ENCODE results near the gene PTPRF. TPM values are rescaled to one million over a fixed set of nuclear protein-coding genes. Genes with fewer than 3 reads are reported as not detected.
A peak's percentile ranks its signal among the peaks of the same experiment; 100 is the strongest.

PTPRF gene
- total and polyA plus RNA-seq, 4 donors, result 41.2 to 241 (median 85.6) TPM

DNA sequence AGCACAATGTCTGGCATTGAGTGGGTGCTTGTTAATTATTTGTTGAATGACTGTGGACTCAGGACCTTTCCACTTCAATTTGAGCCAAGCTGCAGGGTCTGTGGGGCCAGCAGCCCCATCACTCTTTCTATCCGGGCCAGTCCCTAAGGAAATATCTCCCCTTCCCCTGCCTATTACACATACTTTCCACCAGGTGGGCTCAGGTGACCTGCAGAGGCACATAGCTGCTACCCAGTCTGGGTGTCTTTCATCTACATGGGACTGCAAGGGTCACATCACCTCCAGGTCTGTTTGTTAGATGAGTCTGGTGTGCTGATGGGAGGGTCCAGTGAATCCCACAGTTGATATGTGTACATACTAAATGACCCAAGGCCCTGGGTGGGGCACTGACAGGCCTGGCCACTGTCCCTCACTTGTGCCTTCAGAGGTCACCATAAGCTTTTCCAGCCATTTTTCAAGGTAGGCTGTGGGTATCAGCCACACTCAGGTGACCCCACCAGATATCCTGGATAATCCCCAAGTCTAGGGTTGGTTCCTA lies 59.8 kb downstream of the PTPRF start:
- H3K27me3 ChIP-seq (ENCODE audit: control insufficient read depth in 4 of 4, insufficient read depth in 4 of 4, low read length in 3 of 4), result no peaks in the 10 kb centered on the region
- no peak overlapping the region for H3K9ac ChIP-seq (ENCODE audit: low read depth in 1 of 2, low read length in 2 of 2)
- no peaks in the 10 kb centered on the region for H3K9me3 ChIP-seq (ENCODE audit: control insufficient read depth in 4 of 4, low read length in 3 of 4)
- no peak overlapping the region for H3K4me3 ChIP-seq (ENCODE audit: low read depth in 1 of 3, low read length in 3 of 3)
- TF ChIP-seq NR2F2 (IDR thresholded peaks at IDR 0.05) (no peak), RAD21 (IDR thresholded peaks at IDR 0.05) (peak in 1 of 2 donors; percentile 56), EGR1 (IDR thresholded peaks at IDR 0.05; ENCODE audit: low read depth in 2 of 2) (no peak), RXRA (IDR thresholded peaks at IDR 0.05) (no peak)
- TF ChIP-seq, protein P1, sequence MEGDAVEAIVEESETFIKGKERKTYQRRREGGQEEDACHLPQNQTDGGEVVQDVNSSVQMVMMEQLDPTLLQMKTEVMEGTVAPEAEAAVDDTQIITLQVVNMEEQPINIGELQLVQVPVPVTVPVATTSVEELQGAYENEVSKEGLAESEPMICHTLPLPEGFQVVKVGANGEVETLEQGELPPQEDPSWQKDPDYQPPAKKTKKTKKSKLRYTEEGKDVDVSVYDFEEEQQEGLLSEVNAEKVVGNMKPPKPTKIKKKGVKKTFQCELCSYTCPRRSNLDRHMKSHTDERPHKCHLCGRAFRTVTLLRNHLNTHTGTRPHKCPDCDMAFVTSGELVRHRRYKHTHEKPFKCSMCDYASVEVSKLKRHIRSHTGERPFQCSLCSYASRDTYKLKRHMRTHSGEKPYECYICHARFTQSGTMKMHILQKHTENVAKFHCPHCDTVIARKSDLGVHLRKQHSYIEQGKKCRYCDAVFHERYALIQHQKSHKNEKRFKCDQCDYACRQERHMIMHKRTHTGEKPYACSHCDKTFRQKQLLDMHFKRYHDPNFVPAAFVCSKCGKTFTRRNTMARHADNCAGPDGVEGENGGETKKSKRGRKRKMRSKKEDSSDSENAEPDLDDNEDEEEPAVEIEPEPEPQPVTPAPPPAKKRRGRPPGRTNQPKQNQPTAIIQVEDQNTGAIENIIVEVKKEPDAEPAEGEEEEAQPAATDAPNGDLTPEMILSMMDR (IDR thresholded peaks at IDR 0.05; ENCODE audit: low read depth, low read length, missing input control), result peak; percentile 5
- peaks cover 0 to 2% (median 0%) of the 10 kb centered on the region in 4 donors for H3K4me1 ChIP-seq (ENCODE audit: control insufficient read depth in 4 of 4, insufficient read depth in 4 of 4, low read length in 3 of 4)
- 78% methylated on average over 1 of the region's 1 CpG for WGBS
- H3K36me3 ChIP-seq (ENCODE audit: control insufficient read depth in 4 of 4, insufficient read depth in 3 of 4, low read depth in 1 of 4, low read length in 3 of 4), result peaks cover 14 to 66% (median 27%) of the 10 kb centered on the region in 4 donors
- DNase-seq (ENCODE audit: low spot score), result no peak
- H3K27ac ChIP-seq (ENCODE audit: low read depth in 1 of 2, low read length in 2 of 2), result no peak overlapping the region

DNA sequence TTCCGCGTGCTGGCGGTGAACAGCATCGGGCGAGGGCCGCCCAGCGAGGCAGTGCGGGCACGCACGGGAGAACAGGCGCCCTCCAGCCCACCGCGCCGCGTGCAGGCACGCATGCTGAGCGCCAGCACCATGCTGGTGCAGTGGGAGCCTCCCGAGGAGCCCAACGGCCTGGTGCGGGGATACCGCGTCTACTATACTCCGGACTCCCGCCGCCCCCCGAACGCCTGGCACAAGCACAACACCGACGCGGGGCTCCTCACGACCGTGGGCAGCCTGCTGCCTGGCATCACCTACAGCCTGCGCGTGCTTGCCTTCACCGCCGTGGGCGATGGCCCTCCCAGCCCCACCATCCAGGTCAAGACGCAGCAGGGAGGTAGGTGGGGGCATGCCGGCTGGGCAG lies 60.5 kb downstream of the PTPRF start:
- Histone ChIP-seq H3K4me1 (ENCODE audit: control insufficient read depth in 4 of 4, insufficient read depth in 4 of 4, low read length in 3 of 4) (peaks cover 0 to 2% (median 0%) of the 10 kb centered on the region in 4 donors), H3K27ac (ENCODE audit: low read depth in 1 of 2, low read length in 2 of 2) (no peak overlapping the region), H3K9ac (ENCODE audit: low read depth in 1 of 2, low read length in 2 of 2) (no peak overlapping the region), H3K27me3 (ENCODE audit: control insufficient read depth in 4 of 4, insufficient read depth in 4 of 4, low read length in 3 of 4) (no peaks in the 10 kb centered on the region), H3K9me3 (ENCODE audit: control insufficient read depth in 4 of 4, low read length in 3 of 4) (no peaks in the 10 kb centered on the region), H3K36me3 (ENCODE audit: control insufficient read depth in 4 of 4, insufficient read depth in 3 of 4, low read depth in 1 of 4, low read length in 3 of 4) (peaks cover 14 to 65% (median 27%) of the 10 kb centered on the region in 4 donors), H3K4me3 (ENCODE audit: low read depth in 1 of 3, low read length in 3 of 3) (no peak overlapping the region)
- DNase-seq (ENCODE audit: low spot score), result no peak
- TF ChIP-seq GABPA (IDR thresholded peaks at IDR 0.05 in 1 of 2, conservative IDR thresholded peaks at IDR 0.05 in 1 of 2) (no peak), TAF1 (conservative IDR thresholded peaks at IDR 0.05) (no peak), RAD21 (IDR thresholded peaks at IDR 0.05) (no peak), NR2F2 (IDR thresholded peaks at IDR 0.05) (no peak), SP1 (IDR thresholded peaks at IDR 0.05) (no peak)
- TF ChIP-seq, protein P1 (IDR thresholded peaks at IDR 0.05; ENCODE audit: low read depth, low read length, missing input control), result no peak
- TF ChIP-seq, protein P2, sequence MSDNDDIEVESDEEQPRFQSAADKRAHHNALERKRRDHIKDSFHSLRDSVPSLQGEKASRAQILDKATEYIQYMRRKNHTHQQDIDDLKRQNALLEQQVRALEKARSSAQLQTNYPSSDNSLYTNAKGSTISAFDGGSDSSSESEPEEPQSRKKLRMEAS (IDR thresholded peaks at IDR 0.05), result no peak
- TF ChIP-seq, protein P3, sequence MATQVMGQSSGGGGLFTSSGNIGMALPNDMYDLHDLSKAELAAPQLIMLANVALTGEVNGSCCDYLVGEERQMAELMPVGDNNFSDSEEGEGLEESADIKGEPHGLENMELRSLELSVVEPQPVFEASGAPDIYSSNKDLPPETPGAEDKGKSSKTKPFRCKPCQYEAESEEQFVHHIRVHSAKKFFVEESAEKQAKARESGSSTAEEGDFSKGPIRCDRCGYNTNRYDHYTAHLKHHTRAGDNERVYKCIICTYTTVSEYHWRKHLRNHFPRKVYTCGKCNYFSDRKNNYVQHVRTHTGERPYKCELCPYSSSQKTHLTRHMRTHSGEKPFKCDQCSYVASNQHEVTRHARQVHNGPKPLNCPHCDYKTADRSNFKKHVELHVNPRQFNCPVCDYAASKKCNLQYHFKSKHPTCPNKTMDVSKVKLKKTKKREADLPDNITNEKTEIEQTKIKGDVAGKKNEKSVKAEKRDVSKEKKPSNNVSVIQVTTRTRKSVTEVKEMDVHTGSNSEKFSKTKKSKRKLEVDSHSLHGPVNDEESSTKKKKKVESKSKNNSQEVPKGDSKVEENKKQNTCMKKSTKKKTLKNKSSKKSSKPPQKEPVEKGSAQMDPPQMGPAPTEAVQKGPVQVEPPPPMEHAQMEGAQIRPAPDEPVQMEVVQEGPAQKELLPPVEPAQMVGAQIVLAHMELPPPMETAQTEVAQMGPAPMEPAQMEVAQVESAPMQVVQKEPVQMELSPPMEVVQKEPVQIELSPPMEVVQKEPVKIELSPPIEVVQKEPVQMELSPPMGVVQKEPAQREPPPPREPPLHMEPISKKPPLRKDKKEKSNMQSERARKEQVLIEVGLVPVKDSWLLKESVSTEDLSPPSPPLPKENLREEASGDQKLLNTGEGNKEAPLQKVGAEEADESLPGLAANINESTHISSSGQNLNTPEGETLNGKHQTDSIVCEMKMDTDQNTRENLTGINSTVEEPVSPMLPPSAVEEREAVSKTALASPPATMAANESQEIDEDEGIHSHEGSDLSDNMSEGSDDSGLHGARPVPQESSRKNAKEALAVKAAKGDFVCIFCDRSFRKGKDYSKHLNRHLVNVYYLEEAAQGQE (IDR thresholded peaks at IDR 0.05), result no peak
- TF ChIP-seq, protein P4, sequence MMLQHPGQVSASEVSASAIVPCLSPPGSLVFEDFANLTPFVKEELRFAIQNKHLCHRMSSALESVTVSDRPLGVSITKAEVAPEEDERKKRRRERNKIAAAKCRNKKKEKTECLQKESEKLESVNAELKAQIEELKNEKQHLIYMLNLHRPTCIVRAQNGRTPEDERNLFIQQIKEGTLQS (IDR thresholded peaks at IDR 0.05), result no peak
- TF ChIP-seq, protein P5, sequence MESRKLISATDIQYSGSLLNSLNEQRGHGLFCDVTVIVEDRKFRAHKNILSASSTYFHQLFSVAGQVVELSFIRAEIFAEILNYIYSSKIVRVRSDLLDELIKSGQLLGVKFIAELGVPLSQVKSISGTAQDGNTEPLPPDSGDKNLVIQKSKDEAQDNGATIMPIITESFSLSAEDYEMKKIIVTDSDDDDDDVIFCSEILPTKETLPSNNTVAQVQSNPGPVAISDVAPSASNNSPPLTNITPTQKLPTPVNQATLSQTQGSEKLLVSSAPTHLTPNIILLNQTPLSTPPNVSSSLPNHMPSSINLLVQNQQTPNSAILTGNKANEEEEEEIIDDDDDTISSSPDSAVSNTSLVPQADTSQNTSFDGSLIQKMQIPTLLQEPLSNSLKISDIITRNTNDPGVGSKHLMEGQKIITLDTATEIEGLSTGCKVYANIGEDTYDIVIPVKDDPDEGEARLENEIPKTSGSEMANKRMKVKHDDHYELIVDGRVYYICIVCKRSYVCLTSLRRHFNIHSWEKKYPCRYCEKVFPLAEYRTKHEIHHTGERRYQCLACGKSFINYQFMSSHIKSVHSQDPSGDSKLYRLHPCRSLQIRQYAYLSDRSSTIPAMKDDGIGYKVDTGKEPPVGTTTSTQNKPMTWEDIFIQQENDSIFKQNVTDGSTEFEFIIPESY (IDR thresholded peaks at IDR 0.05), result no peak
- WGBS, result 98% methylated on average over 39 of the region's 39 CpGs
